ENCODE results near the gene BAZ2B. TPM values are rescaled to one million over a fixed set of nuclear protein-coding genes. Genes with fewer than 3 reads are reported as not detected.

Gene BAZ2B
- total RNA-seq, 2 donors from 2014 or later = 9.4 to 15.0 TPM

Other genes starting within 250 kb of the BAZ2B start
- 10 to 100 TPM; 79.1 to 84.9 TPM for gene MARCHF7, start 96.0 kb upstream of the BAZ2B start, total RNA-seq
- under 1 TPM; 0.19 to 0.20 TPM for gene CD302, start 181.7 kb upstream of the BAZ2B start, total RNA-seq